NCI-H2107 treated with DMSO at 0.1 percent for 48 hours (cell line): ENCODE data around the gene STAB1.

Experiments used
- DNase-seq: peaks from one replicate; lab custom pipeline; 2025; ENCODE audit not compliant: unreplicated experiment; lab: John Stamatoyannopoulos, UW

The STAB1 gene

DNA sequence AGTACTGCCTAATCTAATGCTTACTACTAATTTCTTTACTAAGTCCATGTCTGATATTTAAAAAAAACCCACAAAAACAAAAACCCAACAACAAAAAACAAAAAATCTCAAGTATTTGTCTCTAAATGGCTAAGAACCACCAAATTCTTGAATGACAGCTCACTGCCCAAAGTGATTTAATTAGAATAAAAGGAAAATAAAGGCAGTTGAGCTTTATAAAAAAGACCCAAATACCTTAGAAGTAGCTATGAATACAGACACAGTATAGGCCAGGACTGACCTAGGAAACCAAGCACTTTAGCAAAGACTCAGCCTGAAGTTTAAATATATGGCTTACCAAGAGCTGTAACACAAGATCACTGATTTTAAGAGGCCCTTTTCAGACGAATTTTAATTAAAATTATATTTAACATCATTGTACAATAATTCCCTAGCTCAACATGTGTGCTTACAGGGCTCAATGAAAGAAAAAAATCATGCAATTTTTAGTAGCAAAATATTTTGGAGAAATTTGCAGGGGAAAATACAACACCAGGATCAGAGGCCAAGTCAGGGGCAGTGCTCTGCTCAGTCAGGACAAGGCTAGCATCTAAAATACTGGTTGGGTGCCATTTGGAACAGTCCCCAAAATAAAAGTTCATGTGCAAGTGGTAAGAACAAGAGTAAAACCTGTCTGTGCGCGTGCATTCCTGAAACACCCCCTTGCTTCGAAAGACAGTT lies 66.0 kb downstream of the STAB1 start:
- no peak for DNase-seq

DNA sequence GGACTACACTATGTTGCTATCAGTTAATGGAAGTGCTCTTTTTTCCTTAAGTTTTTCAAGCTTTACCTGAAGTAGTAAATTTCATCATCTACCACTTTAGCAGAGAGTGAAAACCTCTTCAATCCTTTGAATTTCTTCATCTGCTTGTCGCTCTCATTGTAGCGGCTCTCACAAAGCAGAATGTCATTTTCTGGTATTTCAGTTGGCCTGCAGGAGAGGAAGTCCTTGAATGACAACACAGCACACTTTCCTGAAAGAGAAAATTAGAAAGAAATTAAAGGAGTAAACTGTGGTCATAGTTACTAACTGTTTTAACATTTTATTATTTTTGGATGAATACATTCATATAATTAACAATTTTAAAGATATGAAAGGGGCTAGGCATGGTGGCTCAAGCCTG lies 68.8 kb downstream of the STAB1 start:
- DNase-seq = no peak

DNA sequence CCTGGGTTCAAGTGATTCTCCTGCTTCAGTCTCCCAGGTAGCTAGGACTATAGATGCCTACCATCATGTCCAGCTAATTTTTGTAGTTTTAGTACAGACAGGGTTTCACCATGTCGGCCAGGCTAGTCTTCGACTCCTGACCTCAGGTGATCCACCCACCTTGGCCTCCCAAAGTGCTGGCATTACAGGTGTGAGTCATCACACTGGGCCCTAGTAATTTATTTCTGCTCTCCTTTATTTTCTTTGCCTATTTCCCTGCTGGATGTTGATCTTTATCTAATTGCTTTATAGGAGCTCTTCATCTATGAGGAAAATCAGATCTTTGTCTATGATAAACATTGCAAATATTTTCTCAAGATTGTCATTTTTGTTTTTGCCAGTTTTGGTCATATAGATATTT lies 72.9 kb downstream of the STAB1 start:
- DNase-seq = no peak

DNA sequence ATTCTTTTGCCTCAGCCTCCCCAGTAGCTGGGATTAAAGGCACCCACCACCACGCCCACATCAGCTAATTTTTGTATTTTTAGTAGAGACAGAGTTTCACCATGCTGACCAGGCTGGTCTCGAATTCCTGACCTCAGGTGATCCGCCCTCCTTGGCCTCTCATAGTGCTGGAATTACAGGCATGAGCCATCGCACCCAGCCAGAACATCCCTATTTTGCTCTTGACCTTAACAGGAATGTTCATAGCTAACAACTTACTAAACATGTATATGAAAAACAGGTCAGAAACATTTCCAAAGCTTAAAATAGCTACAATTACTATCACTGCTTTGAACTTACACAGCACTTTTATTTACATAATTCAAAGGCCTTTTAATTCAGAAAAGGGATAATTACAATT lies 74.9 kb downstream of the STAB1 start:
- DNase-seq = no peak

DNA sequence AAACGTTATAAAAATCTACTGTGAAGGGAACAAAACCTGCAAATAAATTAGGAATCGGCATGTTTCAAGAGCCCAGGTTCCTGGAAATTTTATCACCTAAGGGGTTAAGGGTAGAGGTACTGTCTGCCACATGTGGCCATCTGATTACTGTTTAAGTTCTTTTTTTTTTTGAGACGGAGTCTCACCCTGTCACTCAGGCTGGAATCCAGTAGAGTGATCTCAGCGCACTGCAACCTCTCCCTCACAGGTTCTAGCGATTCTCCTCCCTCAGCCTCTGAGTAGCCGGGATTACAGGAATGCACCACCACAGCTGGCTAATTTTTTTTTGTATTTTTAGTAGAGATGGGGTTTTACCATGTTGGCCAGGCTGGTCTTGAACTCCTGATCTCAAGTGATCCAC lies 77.1 kb downstream of the STAB1 start:
- DNase-seq = no peak
